Kasumi-1 (cell line): ENCODE measurements around the gene VPS9D1.

ENCODE experiments used
- DNase-seq, 2 experiments: peaks; one replicate each; lab custom pipeline; 2025; lab: John Stamatoyannopoulos, UW

The VPS9D1 gene

DNA sequence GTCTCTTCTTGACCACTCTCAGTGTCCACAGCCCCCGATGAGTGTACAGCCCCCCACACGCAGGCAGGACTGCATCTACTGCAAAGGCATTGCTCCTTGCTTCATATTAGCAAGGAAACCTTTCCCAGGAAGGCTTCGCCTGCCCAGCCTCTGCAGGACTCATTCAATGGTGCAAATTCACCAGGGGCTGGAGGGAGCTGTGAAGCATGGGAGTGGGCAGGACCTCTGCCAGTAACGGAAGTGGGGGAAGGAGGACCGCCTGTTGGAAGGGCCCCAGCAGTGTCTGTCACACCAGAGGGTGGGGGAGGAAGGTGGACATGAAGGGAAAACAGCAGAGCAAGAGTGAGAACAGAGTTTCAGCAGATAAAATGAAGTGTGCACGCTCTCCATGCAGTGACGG is 60.6 kb downstream of the VPS9D1 start:
- DNase-seq: no peak

- DNase-seq: peak in 1 of 2 experiments; percentile 21
Observed at GRCh38 chr16:89658221-89658879, 62.3 kb downstream of the VPS9D1 start.

DNA sequence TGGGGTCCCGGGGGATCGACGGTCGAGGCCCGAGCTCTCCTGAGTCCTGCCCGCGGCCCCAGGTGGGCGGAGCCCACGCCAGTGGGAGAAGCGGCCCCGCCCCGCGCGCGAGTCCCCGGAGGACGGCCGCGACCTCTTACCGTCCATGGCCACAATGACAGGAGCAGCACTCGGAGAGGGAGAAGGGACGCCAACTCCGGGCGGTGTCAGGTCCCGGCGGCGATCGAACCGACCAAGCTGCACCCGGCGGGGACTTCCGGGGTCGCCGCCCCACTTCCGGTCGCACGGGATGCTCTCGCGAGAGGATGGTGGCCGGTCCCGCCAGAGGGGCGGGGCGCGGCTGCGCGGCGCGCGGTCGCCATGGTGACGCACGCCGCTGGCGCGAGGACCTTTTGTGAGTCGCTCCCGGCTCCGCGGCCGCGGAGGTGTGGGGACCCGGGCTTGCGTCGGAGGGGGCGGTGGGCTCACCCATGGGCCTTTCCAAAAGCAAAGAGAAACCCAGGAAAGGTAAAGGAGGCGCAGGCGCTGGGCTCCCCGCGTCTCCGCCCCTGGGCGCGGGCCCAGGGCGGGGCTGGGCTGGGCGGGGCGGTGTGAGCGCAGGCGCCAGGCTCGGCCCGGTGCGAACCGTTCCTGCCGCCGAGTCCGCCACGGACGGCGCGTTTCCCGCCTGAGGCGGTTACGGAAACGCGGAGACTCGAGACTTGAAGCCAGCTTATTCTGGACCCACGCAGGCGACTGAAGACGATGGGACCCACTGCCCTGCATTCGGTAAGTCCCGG is 63.1 kb downstream of the VPS9D1 start, which contains the start of the genes CHMP1A and SPATA33:
Gene CHMP1A, minus strand, starts transcription at position 267 of the 779 bp plus-strand sequence. Its CDS starts 120 bp downstream, at position 147.
Gene SPATA33, plus strand, starts transcription at position 395 of the 779 bp plus-strand sequence. Its CDS starts 76 bp downstream, at position 471.
- peak; percentile 54 to 61 for DNase-seq
